GM23248 (cell line): Measurements from ENCODE around the gene PGGHG.

ENCODE experiments used
- EZH2 ChIP-seq: fragments of 200-600 bp; sonication (generic); IDR thresholded peaks from 2 replicates; pipeline ENCODE4 v1.6.1; 2018; ENCODE audit warnings: antibody characterized with exemption, mild to moderate bottlenecking; ENCODE audit not compliant: insufficient read depth, poor library complexity, severe bottlenecking
- EZH2phosphoT487 ChIP-seq: fragments of 200-600 bp; sonication (generic); IDR thresholded peaks from 2 replicates; pipeline ENCODE4 v1.6.1; 2018; ENCODE audit warnings: antibody characterized with exemption, moderate library complexity, mild to moderate bottlenecking, low read depth; ENCODE audit not compliant: insufficient read depth

DNA sequence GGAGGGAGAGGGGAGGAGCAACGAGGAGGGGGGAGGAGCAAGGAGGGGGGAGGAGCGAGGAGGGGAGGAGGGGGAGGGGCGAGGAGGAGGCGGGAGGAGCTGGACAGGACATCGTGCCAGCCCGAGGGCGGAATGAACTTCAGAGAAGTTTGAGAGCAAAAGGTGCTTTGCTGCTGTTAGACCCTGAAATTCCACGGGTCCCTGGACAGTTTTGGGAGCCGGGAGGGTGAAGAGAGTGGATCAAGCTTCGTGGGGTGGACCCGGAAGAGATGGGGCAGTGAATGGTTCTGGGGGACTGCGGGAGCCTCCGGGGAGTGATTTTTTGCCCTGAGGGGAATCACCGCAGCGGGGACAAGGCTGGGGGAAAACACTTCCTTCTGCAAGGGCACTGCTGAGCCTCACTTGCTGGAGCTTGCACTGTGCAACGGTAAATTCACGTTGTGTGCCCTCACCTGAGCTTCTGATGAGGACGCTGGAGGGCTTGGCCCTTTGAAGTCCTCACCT is 21.4 kb upstream of the PGGHG start:
- no peak for TF ChIP-seq EZH2phosphoT487
- TF ChIP-seq EZH2 = no peak
